ENCODE measurements around the gene KLK11.

DNA sequence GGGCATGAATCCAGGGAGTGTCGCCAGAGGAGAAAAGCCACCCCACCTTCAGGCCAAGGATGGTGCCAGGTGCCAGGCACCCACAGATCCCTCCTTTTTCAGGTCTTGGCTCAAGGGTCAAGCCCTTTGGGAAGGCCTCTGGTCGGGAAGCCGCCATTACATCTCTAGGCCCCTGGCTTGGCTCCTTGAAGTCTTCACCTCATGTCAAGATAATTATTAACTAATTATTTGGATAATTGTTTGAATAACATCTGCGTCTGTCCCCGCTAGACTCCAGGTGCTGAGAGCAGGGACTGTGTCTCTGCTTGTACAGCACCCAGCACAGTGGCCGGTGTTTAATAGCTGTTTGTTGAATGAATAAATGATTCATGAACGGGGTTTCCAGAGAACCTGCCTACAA is 37.2 kb upstream of the KLK11 start:
- no peak for TF ChIP-seq POLR2AphosphoS5 (IDR thresholded peaks at IDR 0.05; ENCODE audit: low read depth, low read length)
- TF ChIP-seq POLR2A (IDR thresholded peaks at IDR 0.05; ENCODE audit: low read depth, low read length), result no peak
- no peak for TF ChIP-seq PAX5 (IDR thresholded peaks at IDR 0.05; ENCODE audit: insufficient read depth, low read length, severe bottlenecking)
